Breast epithelium (tissue), 4 donors: ENCODE measurements around the gene ADAMTS17. TPM values are rescaled to one million over a fixed set of nuclear protein-coding genes. Genes with fewer than 3 reads are reported as not detected.

Source experiments
- DNase-seq, 2 donors: peaks; one replicate each; pipeline ENCODE4 v3.0.0-alpha.2; 2019; ENCODE audit warnings: low spot score in 2 of 2
- H3K27ac ChIP-seq, 2 donors: fragments of 200-600 bp; sonication (generic) in 1 of 2; one replicate each; pipeline ENCODE4 v1.5.1; 2016 to 2019; ENCODE audit warnings: mild to moderate bottlenecking in 1 of 2
- H3K27me3 ChIP-seq, 2 donors: fragments of 200-600 bp; sonication (generic) in 1 of 2; one replicate each; pipeline versions ENCODE4 v1.5.1 to v1.6.0; 2017 to 2019; ENCODE audit warnings: control low read depth in 1 of 2, mild to moderate bottlenecking in 1 of 2
- H3K36me3 ChIP-seq: fragments of 200-600 bp; one replicate; pipeline ENCODE4 v1.5.1; 2019
- H3K4me1 ChIP-seq, 2 donors: fragments of 200-600 bp; sonication (generic); one replicate each; pipeline ENCODE4 v1.5.1; 2016 to 2019; ENCODE audit warnings: control low read depth in 1 of 2
- H3K4me3 ChIP-seq, 3 donors: fragments of 200-600 bp; sonication (generic); 1 replicate in 2 of 3; 2 replicates in 1 of 3; pipeline ENCODE4 v1.5.1; 2016 to 2019; ENCODE audit warnings: mild to moderate bottlenecking in 3 of 3, moderate library complexity in 2 of 3
- H3K9me3 ChIP-seq, 2 donors: fragments of 200-600 bp; sonication (generic) in 1 of 2; one replicate each; pipeline ENCODE4 v1.5.1; 2016 to 2019; ENCODE audit warnings: control low read depth in 1 of 2
- POLR2A ChIP-seq: fragments of 450-650 bp; IDR thresholded peaks from one replicate; pipeline ENCODE4 v1.6.1; 2016; ENCODE audit warnings: antibody characterized with exemption, mild to moderate bottlenecking, moderate library complexity
- POLR2AphosphoS5 ChIP-seq, 3 donors: sonication (generic); formaldehyde crosslinking; IDR thresholded peaks; one replicate each; pipeline ENCODE4 v1.6.1; 2017; ENCODE audit warnings: antibody characterized with exemption in 3 of 3
- intact Hi-C: fragments of 100-400 bp; cut with DNase I; formaldehyde crosslinking; loops from one replicate; pipeline ENCODE4 v1.15.1; 2023; ENCODE audit warnings: low total_unique reads
- total RNA-seq, 3 donors: library from RNA; depleted of rRNA; stranded (reverse); fragments of >200 nt; gene quantifications; one replicate each; pipeline ENCODE4 v1.1.0, GENCODE V29; 2016
- TF ChIP-seq, protein P1 (sequence below), 3 donors: fragments of 450-650 bp; IDR thresholded peaks; one replicate each; pipeline ENCODE4 v1.5.1; 2016 to 2017; ENCODE audit warnings: antibody characterized with exemption in 3 of 3, mild to moderate bottlenecking in 3 of 3, moderate library complexity in 3 of 3

The ADAMTS17 gene
- total RNA-seq, 3 donors from 2014 or later, result 5.1 to 8.0 (median 5.9) TPM

DNA sequence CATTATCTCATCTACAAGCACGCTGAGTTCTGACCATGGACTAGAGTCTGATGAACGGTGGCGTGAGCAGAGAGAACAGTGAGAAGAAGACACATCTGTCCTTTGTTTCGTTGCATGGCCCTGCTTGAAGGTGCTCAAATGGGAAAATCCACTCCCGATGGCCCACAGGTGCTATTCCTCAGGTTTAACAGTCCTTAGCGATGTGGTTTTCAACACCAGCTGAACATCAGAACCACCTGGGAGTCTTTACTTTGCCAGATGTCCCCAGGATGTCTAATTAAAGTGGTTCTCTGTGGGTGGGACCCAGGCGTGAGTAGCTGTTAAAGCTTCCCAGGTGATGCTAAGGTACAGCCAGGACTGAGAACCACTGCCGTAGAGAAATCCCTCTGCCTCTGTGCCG is 13.0 kb downstream of the ADAMTS17 start:
- Histone ChIP-seq H3K36me3 (no peaks in the 10 kb centered on the region), H3K4me3 (no peak overlapping the region), H3K4me1 (no peaks in the 10 kb centered on the region), H3K27ac (no peak overlapping the region), H3K27me3 (no peaks in the 10 kb centered on the region), H3K9me3 (no peaks in the 10 kb centered on the region)
- TF ChIP-seq, protein P1, sequence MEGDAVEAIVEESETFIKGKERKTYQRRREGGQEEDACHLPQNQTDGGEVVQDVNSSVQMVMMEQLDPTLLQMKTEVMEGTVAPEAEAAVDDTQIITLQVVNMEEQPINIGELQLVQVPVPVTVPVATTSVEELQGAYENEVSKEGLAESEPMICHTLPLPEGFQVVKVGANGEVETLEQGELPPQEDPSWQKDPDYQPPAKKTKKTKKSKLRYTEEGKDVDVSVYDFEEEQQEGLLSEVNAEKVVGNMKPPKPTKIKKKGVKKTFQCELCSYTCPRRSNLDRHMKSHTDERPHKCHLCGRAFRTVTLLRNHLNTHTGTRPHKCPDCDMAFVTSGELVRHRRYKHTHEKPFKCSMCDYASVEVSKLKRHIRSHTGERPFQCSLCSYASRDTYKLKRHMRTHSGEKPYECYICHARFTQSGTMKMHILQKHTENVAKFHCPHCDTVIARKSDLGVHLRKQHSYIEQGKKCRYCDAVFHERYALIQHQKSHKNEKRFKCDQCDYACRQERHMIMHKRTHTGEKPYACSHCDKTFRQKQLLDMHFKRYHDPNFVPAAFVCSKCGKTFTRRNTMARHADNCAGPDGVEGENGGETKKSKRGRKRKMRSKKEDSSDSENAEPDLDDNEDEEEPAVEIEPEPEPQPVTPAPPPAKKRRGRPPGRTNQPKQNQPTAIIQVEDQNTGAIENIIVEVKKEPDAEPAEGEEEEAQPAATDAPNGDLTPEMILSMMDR (IDR thresholded peaks at IDR 0.05), result no peak
- TF ChIP-seq POLR2AphosphoS5 (IDR thresholded peaks at IDR 0.05) (no peak), POLR2A (no peak)
- intact Hi-C loops, result no loop called here
- DNase-seq, result no peak

DNA sequence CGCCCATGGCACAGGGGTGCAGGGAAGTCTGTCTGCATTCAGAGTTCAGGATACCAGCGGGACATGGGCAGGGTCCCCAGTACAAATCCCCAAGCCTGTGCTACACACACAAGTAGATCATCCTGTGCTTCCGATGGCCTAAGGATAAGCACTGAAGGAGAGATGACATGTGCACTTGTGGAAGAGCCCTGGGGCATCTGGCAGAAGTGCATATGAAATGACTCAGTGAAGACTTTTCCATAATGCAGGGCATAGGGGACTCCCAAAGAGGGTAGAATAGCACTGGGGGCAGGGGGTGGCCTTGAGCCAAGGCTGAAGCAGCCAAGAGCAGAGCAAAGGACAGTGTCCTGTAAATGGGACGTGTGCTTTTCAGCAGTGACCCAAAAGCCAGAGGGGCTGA is 22.9 kb downstream of the ADAMTS17 start:
- DNase-seq, result no peak
- Histone ChIP-seq H3K27me3 (no peaks in the 10 kb centered on the region), H3K36me3 (no peaks in the 10 kb centered on the region), H3K4me3 (no peak overlapping the region), H3K4me1 (no peaks in the 10 kb centered on the region), H3K9me3 (peaks cover 3 to 6% of the 10 kb centered on the region in 2 donors), H3K27ac (no peak overlapping the region)
- intact Hi-C loops, result no loop called here
- TF ChIP-seq POLR2AphosphoS5 (IDR thresholded peaks at IDR 0.05), result no peak
- TF ChIP-seq, protein P1 (IDR thresholded peaks at IDR 0.05), result no peak
- no peak for TF ChIP-seq POLR2A

DNA sequence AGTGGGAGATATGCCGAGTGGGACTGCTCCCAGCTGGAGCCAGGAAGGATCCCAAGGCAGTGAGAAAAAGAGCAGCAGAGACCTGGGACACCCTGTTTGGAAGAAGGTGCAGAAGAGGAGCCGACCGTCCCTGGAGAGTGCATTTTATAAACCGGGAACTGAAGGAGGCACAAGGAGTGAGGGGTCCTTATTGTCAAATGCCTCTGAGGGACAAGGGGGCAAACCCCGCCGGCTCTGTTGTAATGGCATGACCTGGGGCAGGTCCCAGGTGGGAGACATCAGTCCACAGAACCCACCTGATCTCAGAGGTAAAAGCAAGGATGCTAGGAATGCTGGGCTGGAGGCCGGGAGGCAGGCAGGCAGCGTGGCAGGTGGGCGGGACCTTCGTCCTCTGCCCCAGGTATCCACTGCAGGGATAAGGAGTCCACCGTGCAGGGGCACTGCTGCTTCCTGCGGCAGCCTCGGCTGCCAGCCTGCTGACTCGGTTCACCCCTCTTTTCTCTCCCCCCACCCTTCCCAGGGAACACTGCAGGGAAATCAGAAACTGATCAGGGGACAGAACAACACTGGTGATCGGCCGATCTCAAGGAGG is 26.9 kb downstream of the ADAMTS17 start:
- H3K9me3 ChIP-seq, result peaks cover 3 to 6% of the 10 kb centered on the region in 2 donors
- H3K36me3 ChIP-seq, result no peaks in the 10 kb centered on the region
- TF ChIP-seq, protein P1 (IDR thresholded peaks at IDR 0.05), result no peak
- no peak for TF ChIP-seq POLR2A
- no peak for TF ChIP-seq POLR2AphosphoS5 (IDR thresholded peaks at IDR 0.05)
- H3K4me3 ChIP-seq, result no peak overlapping the region
- intact Hi-C loops, result no loop called here
- H3K27ac ChIP-seq, result no peak overlapping the region
- no peak for DNase-seq
- no peaks in the 10 kb centered on the region for H3K4me1 ChIP-seq
- no peaks in the 10 kb centered on the region for H3K27me3 ChIP-seq

DNA sequence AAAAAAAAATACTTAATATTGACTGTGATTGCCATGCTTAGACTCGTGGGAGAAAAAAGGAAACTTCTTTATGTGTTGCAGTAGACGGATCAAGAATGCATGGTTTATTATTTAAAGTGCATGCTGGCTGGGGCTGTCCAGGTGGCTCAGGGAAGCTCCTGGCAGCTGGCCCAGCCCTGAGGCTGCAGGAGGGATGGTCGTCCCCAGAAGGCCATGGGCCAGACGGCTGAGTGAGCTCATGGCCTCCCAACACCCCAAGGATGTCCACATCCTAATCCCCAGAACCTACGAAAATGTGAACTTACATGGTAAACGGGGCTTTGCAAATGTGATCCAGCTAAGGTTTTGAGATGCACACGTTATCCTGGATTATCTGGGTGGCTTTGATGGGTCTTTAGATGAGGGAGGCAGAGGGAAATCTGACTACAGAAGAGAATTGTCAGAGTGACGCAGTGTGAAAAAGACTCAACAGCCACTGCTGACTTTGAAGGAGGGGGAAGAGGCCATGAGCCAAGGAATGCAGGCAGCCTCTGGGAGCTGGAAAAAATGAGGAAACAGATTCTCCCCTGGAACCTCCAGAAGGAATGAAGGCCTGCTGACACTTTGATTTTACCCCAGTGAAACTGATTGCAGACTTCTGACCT is 29.8 kb downstream of the ADAMTS17 start:
- TF ChIP-seq, protein P1 (IDR thresholded peaks at IDR 0.05), result no peak
- TF ChIP-seq POLR2A, result no peak
- no peak for TF ChIP-seq POLR2AphosphoS5 (IDR thresholded peaks at IDR 0.05)
- H3K27ac ChIP-seq, result no peak overlapping the region
- no peaks in the 10 kb centered on the region for H3K36me3 ChIP-seq
- H3K4me1 ChIP-seq, result no peaks in the 10 kb centered on the region
- H3K9me3 ChIP-seq, result no peaks in the 10 kb centered on the region
- H3K4me3 ChIP-seq, result no peak overlapping the region
- H3K27me3 ChIP-seq, result no peaks in the 10 kb centered on the region
- intact Hi-C loops, result no loop called here
- DNase-seq, result no peak

DNA sequence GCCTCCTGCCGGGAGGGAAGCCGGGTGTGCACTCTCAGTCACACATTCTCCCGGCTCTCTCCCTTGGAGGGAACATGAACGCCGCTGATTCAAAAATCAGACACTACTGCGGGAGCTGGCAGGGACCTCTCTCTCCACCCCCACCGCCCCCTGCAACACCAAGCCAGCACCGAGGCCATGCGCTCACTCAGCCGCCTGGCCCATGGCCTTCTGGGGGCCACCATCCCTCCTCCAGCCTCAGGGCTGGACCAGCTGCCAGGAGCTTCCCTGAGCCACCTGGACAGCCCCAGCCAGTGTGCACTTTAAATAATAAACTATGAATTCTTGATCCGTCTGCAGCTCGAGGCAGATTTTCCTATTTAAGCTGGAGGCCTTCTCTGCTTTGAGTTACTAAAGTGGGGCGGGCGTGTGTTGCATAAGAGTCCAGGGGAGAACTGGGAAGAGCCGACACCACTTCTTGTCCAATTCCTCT is 30.6 kb downstream of the ADAMTS17 start:
- Histone ChIP-seq H3K27ac (peak overlapping the region; percentile 30 to 77), H3K36me3 (no peaks in the 10 kb centered on the region), H3K27me3 (no peaks in the 10 kb centered on the region), H3K4me3 (peak overlapping the region in 2 of 3 donors; percentile 10 to 32), H3K4me1 (no peaks in the 10 kb centered on the region), H3K9me3 (no peaks in the 10 kb centered on the region)
- TF ChIP-seq, protein P1 (IDR thresholded peaks at IDR 0.05), result no peak
- TF ChIP-seq POLR2A, result no peak
- TF ChIP-seq POLR2AphosphoS5 (IDR thresholded peaks at IDR 0.05), result no peak
- intact Hi-C loops, result no loop called here
- no peak for DNase-seq
